ENCODE measurements around the gene CAV1. TPM values are rescaled to one million over a fixed set of nuclear protein-coding genes. Genes with fewer than 3 reads are reported as not detected.

CAV1 gene
- total RNA-seq, 1 experiment from 2014 or later = 20.2 TPM

DNA sequence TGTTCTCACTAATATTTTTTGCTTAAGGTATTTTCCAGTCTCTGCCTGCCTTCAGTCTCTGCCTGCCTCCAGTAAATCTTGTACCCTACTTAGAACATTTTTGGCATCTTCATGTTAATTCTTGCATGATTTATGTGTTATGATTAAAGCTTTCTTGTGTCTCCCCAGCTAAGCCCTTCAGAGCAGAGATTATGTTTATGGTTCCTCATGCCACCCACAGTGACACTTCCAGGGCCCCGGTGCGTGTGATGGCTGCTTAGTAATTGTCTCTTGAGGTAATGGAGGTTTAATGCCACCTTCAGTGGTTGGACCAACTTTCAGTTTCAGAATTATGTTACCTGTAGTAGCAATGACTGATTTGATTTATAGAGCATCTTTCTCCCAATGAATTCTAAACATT lies 76.6 kb downstream of the CAV1 start:
- H3K27ac Mint-ChIP-seq = no peak overlapping the region; a peak in 1 of 7 replicates
- TF ChIP-seq, protein P1, sequence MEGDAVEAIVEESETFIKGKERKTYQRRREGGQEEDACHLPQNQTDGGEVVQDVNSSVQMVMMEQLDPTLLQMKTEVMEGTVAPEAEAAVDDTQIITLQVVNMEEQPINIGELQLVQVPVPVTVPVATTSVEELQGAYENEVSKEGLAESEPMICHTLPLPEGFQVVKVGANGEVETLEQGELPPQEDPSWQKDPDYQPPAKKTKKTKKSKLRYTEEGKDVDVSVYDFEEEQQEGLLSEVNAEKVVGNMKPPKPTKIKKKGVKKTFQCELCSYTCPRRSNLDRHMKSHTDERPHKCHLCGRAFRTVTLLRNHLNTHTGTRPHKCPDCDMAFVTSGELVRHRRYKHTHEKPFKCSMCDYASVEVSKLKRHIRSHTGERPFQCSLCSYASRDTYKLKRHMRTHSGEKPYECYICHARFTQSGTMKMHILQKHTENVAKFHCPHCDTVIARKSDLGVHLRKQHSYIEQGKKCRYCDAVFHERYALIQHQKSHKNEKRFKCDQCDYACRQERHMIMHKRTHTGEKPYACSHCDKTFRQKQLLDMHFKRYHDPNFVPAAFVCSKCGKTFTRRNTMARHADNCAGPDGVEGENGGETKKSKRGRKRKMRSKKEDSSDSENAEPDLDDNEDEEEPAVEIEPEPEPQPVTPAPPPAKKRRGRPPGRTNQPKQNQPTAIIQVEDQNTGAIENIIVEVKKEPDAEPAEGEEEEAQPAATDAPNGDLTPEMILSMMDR (conservative IDR thresholded peaks at IDR 0.05) = no peak

More for the DNA sequence above, 76.6 kb downstream of the CAV1 start:
- H3K4me1 ChIP-seq (ENCODE audit: insufficient read depth, low read length) = no peaks in the 10 kb centered on the region
- DNase-seq = no peak
- no peaks in the 10 kb centered on the region for H3K9me3 ChIP-seq (ENCODE audit: control insufficient read depth, low read depth, low read length)
- Mint-ChIP-seq H3K36me3 (ENCODE audit: insufficient read depth in 1 of 3, low read depth in 3 of 3) (no peaks in the 10 kb centered on the region), H3K4me3 (no peak overlapping the region), H3K9me3 (no peaks in the 10 kb centered on the region), H3K27me3 (ENCODE audit: low read depth) (no peaks in the 10 kb centered on the region), H3K4me1 (peaks cover 3 to 10% of the 10 kb centered on the region in 2 experiments; a peak in 3 of 4 replicates)
- H4K8ac ChIP-seq (replicated peaks; ENCODE audit: insufficient read length, low read depth, low read length) = no peak overlapping the region
- no peak overlapping the region for H3K4me2 ChIP-seq (ENCODE audit: insufficient read depth, insufficient read length, low read length)
- no peak overlapping the region for H3K9ac ChIP-seq (ENCODE audit: extremely low read depth, insufficient read length, low read length)
- H2BK20ac ChIP-seq (ENCODE audit: low read depth, low read length, poor library complexity, severe bottlenecking) = no peak overlapping the region
- H3K18ac ChIP-seq (ENCODE audit: insufficient read length, low read depth, low read length) = no peak overlapping the region
- no peak overlapping the region for H3K27ac ChIP-seq (ENCODE audit: insufficient read length, low read depth, low read length)
- no peak overlapping the region for H3K14ac ChIP-seq (ENCODE audit: insufficient read depth, low read length)
- no peaks in the 10 kb centered on the region for H3K23me2 ChIP-seq (ENCODE audit: insufficient read length, low read depth, low read length, poor library complexity, severe bottlenecking)
- H2BK15ac ChIP-seq (ENCODE audit: low read depth, low read length) = no peak overlapping the region
- no peaks in the 10 kb centered on the region for H3K27me3 ChIP-seq (ENCODE audit: insufficient read depth, low read length)
- H2BK120ac ChIP-seq (ENCODE audit: low read depth, low read length, poor library complexity, severe bottlenecking) = no peak overlapping the region
- H3K79me2 ChIP-seq (ENCODE audit: insufficient read depth, low read length) = no peaks in the 10 kb centered on the region
- H2AFZ ChIP-seq (ENCODE audit: low read length) = no peak overlapping the region
- WGBS (ENCODE audit: extremely low coverage, insufficient read length, low lambda C conversion rate) = no CpG with 5 or more reads among the region's 2 CpGs
- no peak overlapping the region for H3K56ac ChIP-seq (ENCODE audit: insufficient read length, low read depth, low read length)
- no peak overlapping the region for H2AK5ac ChIP-seq (ENCODE audit: insufficient read length, low read length)
- H2BK5ac ChIP-seq (ENCODE audit: insufficient read length, low read length) = no peak overlapping the region
- no peak overlapping the region for H4K5ac ChIP-seq (ENCODE audit: insufficient read length, low read depth, low read length)
- H3K23ac ChIP-seq (ENCODE audit: insufficient read length, low read depth, low read length) = no peak overlapping the region
- no peak overlapping the region for H3K4ac ChIP-seq (ENCODE audit: low read depth, low read length)
- H2BK12ac ChIP-seq (ENCODE audit: insufficient read length, low read depth, low read length) = no peak overlapping the region
- H4K91ac ChIP-seq (ENCODE audit: insufficient read length, low read depth, low read length) = no peak overlapping the region
- H3T11ph ChIP-seq (ENCODE audit: low read length) = no peak overlapping the region
- no peaks in the 10 kb centered on the region for H3K79me1 ChIP-seq (ENCODE audit: insufficient read depth, low read depth, low read length, poor library complexity, severe bottlenecking)
- no peaks in the 10 kb centered on the region for H4K20me1 ChIP-seq (ENCODE audit: control insufficient read depth, insufficient read depth, insufficient read length)

All from H9 (cell line).